ENCODE results near the gene PDPN. TPM values are rescaled to one million over a fixed set of nuclear protein-coding genes. Genes with fewer than 3 reads are reported as not detected.
A peak's percentile ranks its signal among the peaks of the same experiment; 100 is the strongest.

The PDPN gene
- total and polyA plus RNA-seq, 2 of the 8 experiments (the other 6 are each of a cell fraction or from before 2014, with no cell fraction given): 44.7 to 169 TPM

DNA sequence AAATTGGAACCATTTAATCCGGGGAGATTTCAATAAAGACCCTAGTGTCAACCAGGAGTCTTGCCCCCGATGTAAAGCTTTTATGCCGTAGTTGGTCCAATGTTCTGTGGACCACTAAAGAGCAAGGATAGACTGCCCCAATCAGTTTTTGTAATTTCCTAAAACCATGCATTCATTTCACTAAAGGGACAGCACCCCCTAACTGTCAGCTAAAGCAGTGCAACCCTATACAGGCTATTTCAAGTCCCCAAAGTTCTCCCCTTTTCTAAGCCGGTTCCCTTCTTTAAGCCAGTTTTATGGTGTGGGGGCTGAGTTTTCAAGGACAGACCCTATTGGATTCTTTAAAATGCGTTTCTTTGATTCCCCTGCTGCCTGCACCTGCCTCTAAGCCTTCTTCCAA, 12.7 kb upstream of the PDPN start:
- Histone ChIP-seq H3K36me3 (ENCODE audit: control insufficient read depth in 2 of 4, insufficient read depth in 4 of 4, low read length in 3 of 4) (no peaks in the 10 kb centered on the region), H3K23me2 (ENCODE audit: low read depth, low read length) (no peaks in the 10 kb centered on the region), H3K27me3 (replicated peaks in 1 of 4; ENCODE audit: control insufficient read depth in 3 of 4, extremely low read depth in 1 of 4, insufficient read depth in 3 of 4, low read length in 3 of 4) (no peaks in the 10 kb centered on the region), H2BK12ac (ENCODE audit: low read depth, low read length) (no peak overlapping the region), H2BK15ac (ENCODE audit: low read length) (no peak overlapping the region), H3K18ac (ENCODE audit: extremely low read depth, low read length) (no peak overlapping the region), H2AK5ac (ENCODE audit: low read depth, low read length) (no peak overlapping the region), H3K14ac (ENCODE audit: insufficient read length) (no peak overlapping the region), H3K79me2 (ENCODE audit: control insufficient read depth in 1 of 2, insufficient read depth in 2 of 2, low read length in 2 of 2) (no peaks in the 10 kb centered on the region), H3K4me2 (ENCODE audit: insufficient read depth in 1 of 2, low read depth in 2 of 2, low read length in 2 of 2) (no peak overlapping the region), H3K27ac (ENCODE audit: low read depth, low read length) (no peak overlapping the region), H2BK20ac (ENCODE audit: low read length) (no peak overlapping the region), H3K79me1 (ENCODE audit: low read depth, low read length) (no peaks in the 10 kb centered on the region), H3K9ac (replicated peaks in 1 of 4; ENCODE audit: extremely low read depth in 1 of 4, low read depth in 3 of 4, low read length in 3 of 4) (no peak overlapping the region), H2BK120ac (replicated peaks; ENCODE audit: low read depth, low read length) (no peak overlapping the region), H2AFZ (ENCODE audit: low read length) (no peak overlapping the region; the same call in 1 of the 2 replicates), H4K5ac (ENCODE audit: insufficient read length, low read depth, low read length) (no peak overlapping the region), H3K4ac (replicated peaks; ENCODE audit: insufficient read length, low read depth, low read length) (no peak overlapping the region), H3K4me1 (replicated peaks in 1 of 4; ENCODE audit: control insufficient read depth in 3 of 4, insufficient read depth in 4 of 4, low read length in 3 of 4) (no peaks in the 10 kb centered on the region), H3K4me3 (ENCODE audit: extremely low read depth in 1 of 4, insufficient read depth in 2 of 4, low read depth in 3 of 4, low read length in 4 of 4) (no peak overlapping the region), H3K9me3 (ENCODE audit: insufficient read depth in 2 of 2, low read depth in 1 of 2, low read length in 1 of 2) (no peaks in the 10 kb centered on the region), H3K23ac (ENCODE audit: insufficient read length) (no peak overlapping the region), H4K8ac (ENCODE audit: extremely low read depth, insufficient read depth, low read length) (no peak overlapping the region), H2BK5ac (ENCODE audit: low read depth, low read length) (no peak overlapping the region), H4K20me1 (replicated peaks in 1 of 2; ENCODE audit: control insufficient read depth in 1 of 2, insufficient read depth in 2 of 2, low read length in 2 of 2) (no peaks in the 10 kb centered on the region), H4K91ac (replicated peaks; ENCODE audit: insufficient read length, low read length) (no peak overlapping the region), H3K56ac (replicated peaks; ENCODE audit: insufficient read length, low read depth, low read length) (no peak overlapping the region)
- ChIA-PET CTCF (ENCODE audit: partially characterized antibody) (interaction anchor here (0.7 to 3.4 kb wide), 26 partner anchors 8 to 187 kb away, joined by 3 to 27 read pairs (median 4); partner anchors contain the start of gene PDPN), POLR2A (ENCODE audit: partially characterized antibody) (interaction anchor here (0.6 to 1.3 kb wide), 2 partner anchors 18 to 668 kb away, joined by 3 read pairs; no protein-coding TSS in a partner anchor)
- WGBS, 2 experiments (ENCODE audit: extremely low coverage in 1 of 2, insufficient coverage in 1 of 2, insufficient read length in 1 of 2, insufficient replicate concordance in 2 of 2, low coverage in 1 of 2, low lambda C conversion rate in 2 of 2, missing lambda C conversion rate in 1 of 2): 65% methylated on average over 5 of the region's 5 CpGs; no CpG with 5 or more reads in 1 of the 2 experiments
- FAIRE-seq (no peak), DNase-seq (ENCODE audit: low read depth in 1 of 2, low spot score in 2 of 2) (no peak)
- TF ChIP-seq SIX5 (IDR thresholded peaks at IDR 0.05; ENCODE audit: low read depth, low read length): no peak
- TF ChIP-seq JUN (IDR thresholded peaks at IDR 0.05; ENCODE audit: low read depth, low read length): no peak
- peak; percentile 43 to 58; a peak in 3 of 4 replicates for TF ChIP-seq RAD21 (IDR thresholded peaks at IDR 0.05 in 1 of 2, conservative IDR thresholded peaks at IDR 0.05 in 1 of 2; ENCODE audit: low read depth in 2 of 2, low read length in 2 of 2)
- no peak for TF ChIP-seq MAX (IDR thresholded peaks at IDR 0.05)
- peak in 2 of 3 experiments; percentile 47 to 72; a peak in 2 of 4 replicates for TF ChIP-seq CTCF (IDR thresholded peaks at IDR 0.05; ENCODE audit: control extremely low read depth in 1 of 3, insufficient read depth in 1 of 3, low read depth in 1 of 3, low read length in 3 of 3)
